H1 (cell line): ENCODE results near the gene GRID1. TPM values are rescaled to one million over a fixed set of nuclear protein-coding genes. Genes with fewer than 3 reads are reported as not detected.

ENCODE experiments used
- BRCA1 ChIP-seq: IDR thresholded peaks from 2 replicates; pipeline ENCODE4 v1.6.1; 2012; ENCODE audit warnings: low read depth, low read length, improper control_type of control experiment
- CHD7 ChIP-seq: fragments of 300-600 bp; sonication (generic); IDR thresholded peaks from 2 replicates; pipeline ENCODE4 v1.7.1; 2012; ENCODE audit warnings: low read length, moderate library complexity, mild to moderate bottlenecking, inconsistent platforms; ENCODE audit not compliant: insufficient replicate concordance
- MAX ChIP-seq: IDR thresholded peaks from 2 replicates; pipeline ENCODE4 v1.6.1; 2012; ENCODE audit warnings: inconsistent platforms
- POLR2AphosphoS5 ChIP-seq: IDR thresholded peaks from 2 replicates; pipeline ENCODE4 v1.6.1; 2011; ENCODE audit warnings: low read depth, low read length
- POU5F1 ChIP-seq: IDR thresholded peaks from 2 replicates; pipeline ENCODE4 v1.6.1; 2011; ENCODE audit warnings: low read depth, mild to moderate bottlenecking, low read length, moderate library complexity
- RBBP5 ChIP-seq: IDR thresholded peaks from 2 replicates; pipeline ENCODE4 v1.7.1; 2012; ENCODE audit warnings: low read depth, mild to moderate bottlenecking, inconsistent platforms, low read length, moderate library complexity, borderline replicate concordance
- TAF7 ChIP-seq: optimal IDR thresholded peaks from 2 replicates; pipeline ENCODE3; 2011; ENCODE audit warnings: low read depth, mild to moderate bottlenecking, inconsistent platforms, low read length, moderate library complexity, borderline replicate concordance
- TEAD4 ChIP-seq: IDR thresholded peaks from 2 replicates; pipeline ENCODE4 v1.6.1; 2012; ENCODE audit warnings: low read depth, low read length, inconsistent platforms, mixed read lengths
- YY1 ChIP-seq: IDR thresholded peaks from 2 replicates; pipeline ENCODE4 v1.6.1; 2011; ENCODE audit warnings: low read depth, mild to moderate bottlenecking, low read length
- polyA plus RNA-seq, 7 experiments: library from polyadenylated mRNA; depleted of rRNA in 3 of 7; stranded (reverse) in 5 of 7; unstranded in 2 of 7; fragments of >200 nt in 5 of 7; fragments of 200-250 nt in 2 of 7; gene quantifications; 1 replicate in 5 of 7; 2 replicates in 1 of 7; 4 replicates in 1 of 7; pipeline versions ENCODE4 v1.2.1 to v1.2.3, GENCODE V29; 2011 to 2013; ENCODE audit warnings: missing spikeins in 2 of 7, mixed read lengths in 2 of 7
- total RNA-seq: library from RNA; stranded (reverse); fragmentation: NEBNext Ultra II Directional; extraction: Animal tissue kit (Norgen Biotek cat#: 25700); gene quantifications from 2 replicates; pipeline ENCODE4 v1.2.1, GENCODE V29; 2021
- TF ChIP-seq, protein P1 (sequence below): IDR thresholded peaks from 2 replicates; pipeline ENCODE4 v1.6.1; 2011; ENCODE audit warnings: low read depth, mild to moderate bottlenecking, low read length; ENCODE audit not compliant: insufficient read depth

GRID1 gene
- total and polyA plus RNA-seq, 2 of the 8 experiments (the other 6 are each of a cell fraction or from before 2014, with no cell fraction given), result 0.22 to 0.30 TPM

GRCh38 chr10:86182595-86182994, 184.0 kb downstream of the GRID1 start (continued):
- TF ChIP-seq CHD7 (no peak), TAF7 (no peak), POLR2AphosphoS5 (no peak), YY1 (no peak), MAX (no peak), BRCA1 (no peak), RBBP5 (no peak), POU5F1 (no peak), TEAD4 (no peak)
- TF ChIP-seq, protein P1, sequence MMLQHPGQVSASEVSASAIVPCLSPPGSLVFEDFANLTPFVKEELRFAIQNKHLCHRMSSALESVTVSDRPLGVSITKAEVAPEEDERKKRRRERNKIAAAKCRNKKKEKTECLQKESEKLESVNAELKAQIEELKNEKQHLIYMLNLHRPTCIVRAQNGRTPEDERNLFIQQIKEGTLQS, result no peak
- TF ChIP-seq, all 59 proteins: peak for 0
